MCF 10A (cell line): ENCODE data around the gene COX6B2. TPM values are rescaled to one million over a fixed set of nuclear protein-coding genes. Genes with fewer than 3 reads are reported as not detected.

ENCODE experiments used
- BruUV-seq: library from RNA; stranded (reverse); fragments of 400-500 nt; replicated peaks from 2 replicates; lab custom pipeline; 2021; lab: Mats Ljungman, UMichigan
- CTCF ChIA-PET: fragments of 300-600 bp; sonication (Branson Sonifier 250); formaldehyde crosslinking; extraction: SDS; loops from one replicate; lab custom pipeline; 2021; ENCODE audit warnings: antibody characterized with exemption, inconsistent platforms; lab: Yijun Ruan, JAX
- POLR2A ChIA-PET: fragments of 300-600, 350-650 bp; sonication (Branson Sonifier 250); formaldehyde crosslinking; extraction: SDS; loops from one replicate; lab custom pipeline; 2020; ENCODE audit warnings: antibody characterized with exemption, inconsistent platforms; lab: Yijun Ruan, JAX
- DNase-seq: peaks from one replicate; pipeline ENCODE4 v3.0.0-alpha.2; 2018; ENCODE audit not compliant: unreplicated experiment
- H3K27ac Mint-ChIP-seq: one replicate; pipeline ENCODE4 v1.8.0; 2022; ENCODE audit warnings: mild to moderate bottlenecking, low read depth, mixed read lengths; ENCODE audit not compliant: unreplicated experiment
- H3K27me3 Mint-ChIP-seq: one replicate; pipeline ENCODE4 v1.8.0; 2022; ENCODE audit warnings: mixed read lengths; ENCODE audit not compliant: insufficient read depth, unreplicated experiment
- H3K36me3 Mint-ChIP-seq: one replicate; pipeline ENCODE4 v1.8.0; 2022; ENCODE audit warnings: mild to moderate bottlenecking, moderate library complexity, mixed read lengths; ENCODE audit not compliant: insufficient read depth, unreplicated experiment
- H3K4me1 Mint-ChIP-seq: one replicate; pipeline ENCODE4 v1.8.0; 2022; ENCODE audit warnings: mixed read lengths; ENCODE audit not compliant: insufficient read depth, unreplicated experiment
- H3K4me3 Mint-ChIP-seq: one replicate; pipeline ENCODE4 v1.8.0; 2022; ENCODE audit warnings: mild to moderate bottlenecking, moderate library complexity, mixed read lengths; ENCODE audit not compliant: unreplicated experiment
- H3K9me3 Mint-ChIP-seq: one replicate; pipeline ENCODE4 v1.8.0; 2022; ENCODE audit warnings: mixed read lengths; ENCODE audit not compliant: unreplicated experiment
- CTCF ChIP-seq: fragments of 200-600 bp; IDR thresholded peaks from one replicate; pipeline ENCODE4 v1.8.0; 2022; ENCODE audit warnings: antibody characterized with exemption, mild to moderate bottlenecking; ENCODE audit not compliant: unreplicated experiment
- intact Hi-C: fragments of 100-400 bp; cut with micrococcal nuclease; formaldehyde crosslinking; loops from 2 replicates; pipeline ENCODE4 v1.14.1; 2022
- total RNA-seq: library from RNA; stranded (reverse); gene quantifications from 2 replicates; pipeline ENCODE4 v1.2.3, GENCODE V29; 2022

Gene COX6B2
- total RNA-seq, 1 experiment from 2014 or later = 0.33 TPM

- no peaks in the 10 kb centered on the region for H3K27me3 Mint-ChIP-seq
- POLR2A ChIA-PET = interaction anchor here (0.6 kb wide), 1 partner anchor 322 kb away, joined by 4 read pairs; no protein-coding TSS in a partner anchor
- no TSS peak for BruUV-seq
- H3K4me1 Mint-ChIP-seq = peaks cover 31% of the 10 kb centered on the region
- H3K9me3 Mint-ChIP-seq = no peaks in the 10 kb centered on the region
- H3K27ac Mint-ChIP-seq = no peak overlapping the region
- CTCF ChIA-PET = interaction anchor here (0.9 kb wide), 1 partner anchor 49 kb away, joined by 4 read pairs; no protein-coding TSS in a partner anchor
- no peak for TF ChIP-seq CTCF
- peaks cover 43% of the 10 kb centered on the region for H3K36me3 Mint-ChIP-seq
- DNase-seq = no peak
- intact Hi-C loops = no loop called here
- peak overlapping the region; percentile 80 for H3K4me3 Mint-ChIP-seq
Observed at GRCh38 chr19:55341595-55342531, 12.7 kb downstream of the COX6B2 start.

- no peak for TF ChIP-seq CTCF
- Mint-ChIP-seq H3K36me3 (peaks cover 43% of the 10 kb centered on the region), H3K9me3 (no peaks in the 10 kb centered on the region), H3K4me3 (peak overlapping the region; percentile 80), H3K27ac (peak overlapping the region; percentile 100), H3K27me3 (no peaks in the 10 kb centered on the region), H3K4me1 (peaks cover 38% of the 10 kb centered on the region)
- BruUV-seq = no TSS peak
- DNase-seq = peak; percentile 66
- ChIA-PET CTCF (no interaction called here), POLR2A (interaction anchor here (0.7 to 1.0 kb wide), 4 partner anchors 18 to 82 kb away, joined by 3 to 4 read pairs (median 3); partner anchors contain the start of genes IL11, PPP6R1 and TMEM190)
- intact Hi-C loops = no loop called here
Observed at GRCh38 chr19:55341171-55341588, 13.3 kb downstream of the COX6B2 start.

GRCh38 chr19:55340784-55341147 is 13.8 kb downstream of the COX6B2 start:
- no peak for TF ChIP-seq CTCF
- no peaks in the 10 kb centered on the region for H3K9me3 Mint-ChIP-seq
- ChIA-PET CTCF (interaction anchor here (0.6 kb wide), 1 partner anchor 8 kb away, joined by 8 read pairs; no protein-coding TSS in a partner anchor), POLR2A (interaction anchor here (0.7 to 1.0 kb wide), 4 partner anchors 18 to 82 kb away, joined by 3 to 4 read pairs (median 3); partner anchors contain the start of genes IL11, PPP6R1 and TMEM190)
- peak overlapping the region; percentile 80 for H3K4me3 Mint-ChIP-seq
- DNase-seq = no peak
- H3K4me1 Mint-ChIP-seq = peaks cover 42% of the 10 kb centered on the region
- H3K27me3 Mint-ChIP-seq = no peaks in the 10 kb centered on the region
- BruUV-seq = no TSS peak
- intact Hi-C loops = no loop called here
- peaks cover 38% of the 10 kb centered on the region for H3K36me3 Mint-ChIP-seq
- peak overlapping the region; percentile 100 for H3K27ac Mint-ChIP-seq
